Pancreas (tissue), 10 donors: Measurements from ENCODE around the gene GFPT1. TPM values are rescaled to one million over a fixed set of nuclear protein-coding genes. Genes with fewer than 3 reads are reported as not detected.

ENCODE experiments used
- ATAC-seq, 4 donors: fragments of 200-7000 bp; cut with Tn5 transposase; one replicate each; pipeline versions ENCODE4 v1.8.0 to v1.9.1; 2020; ENCODE audit warnings: mild to moderate bottlenecking in 4 of 4, moderate library complexity in 4 of 4
- DNase-seq, 6 donors: peaks; one replicate each; pipeline ENCODE4 v3.0.0-alpha.2; 2020
- FAIRE-seq: peaks from 2 replicates; lab custom pipeline; 2012; peaks lifted over from hg19 to GRCh38; lab: Jason Lieb, UNC
- H3K27ac ChIP-seq, 4 donors: fragments of 200-600 bp; sonication (generic); 1 replicate in 3 of 4; 2 replicates in 1 of 4; pipeline versions ENCODE4 v1.5.0 to v1.8.0; 2020
- H3K27me3 ChIP-seq, 4 donors: fragments of 200-600 bp; one replicate each; pipeline ENCODE4 v1.8.0; 2021
- H3K36me3 ChIP-seq, 3 donors: fragments of 200-600 bp; sonication (generic) in 1 of 3; one replicate each; pipeline versions ENCODE4 v1.5.0 to v1.8.0; 2020 to 2021
- H3K4me1 ChIP-seq, 3 donors: fragments of 200-600 bp; one replicate each; pipeline ENCODE4 v1.8.0; 2021
- H3K4me3 ChIP-seq, 4 donors: fragments of 200-600 bp; sonication (generic) in 2 of 4; one replicate each; pipeline versions ENCODE4 v1.5.0 to v1.8.0; 2020 to 2021
- H3K9me3 ChIP-seq, 4 donors: fragments of 200-600 bp; one replicate each; pipeline ENCODE4 v1.8.0; 2021
- CTCF ChIP-seq, 4 donors: fragments of 200-600 bp; sonication (generic) in 3 of 4; IDR thresholded peaks; one replicate each; pipeline versions ENCODE4 v1.5.0 to v1.8.0; 2021; ENCODE audit warnings: antibody characterized with exemption in 4 of 4
- WGBS, 2 donors: extraction: QIAGEN DNeasy Blood & Tissue Kit; methylation state at CpG; one replicate each; pipeline ENCODE4 v1.1.7; 2013; 5-methylcytosine and 5-hydroxymethylcytosine counted together
- intact Hi-C, 3 donors: fragments of 100-400 bp; cut with DNase I; formaldehyde crosslinking; loops; one replicate each; pipeline versions ENCODE4 v1.11.1 to v1.14.2; 2022
- polyA plus RNA-seq, 2 donors: library from polyadenylated mRNA; stranded (reverse); fragments of 200-250 nt; gene quantifications; one replicate each; pipeline ENCODE4 v1.2.3, GENCODE V29; 2013
- total RNA-seq, 6 donors: library from RNA; stranded (reverse); fragmentation: NEBNext Ultra II Directional in 4 of 6; extraction: Animal tissue kit (Norgen Biotek cat#: 25700) in 4 of 6; gene quantifications; one replicate each; pipeline versions ENCODE4 v1.2.1 to v1.2.4, GENCODE V29; 2021 to 2023
- donor health status: healthy with polysubstance abuse.
- donor health status: DM: no; HTN: no; CAD: no; lungs with moderate emphysema.
- donor health status: DM: no; HTN: no; CAD: no.
- donor health status: control.
- donor health status: control.
- donor health status: Bipolar disorder and iron deficiency.
- donor health status: DM: yes; HTN: yes; CAD: no.
- donor health status: DM: no; HTN: no; CAD: no.
- donor health status: DM: no; HTN: no; CAD: no.
- donor health status: DM: yes; HTN: yes; CAD: no.

The GFPT1 gene
- total and polyA plus RNA-seq, 8 donors: 7.8 to 78.0 (median 40.2) TPM

- TF ChIP-seq CTCF (IDR thresholded peaks at IDR 0.05): peak; percentile 14 to 53 (median 46)
- WGBS, 2 donors: 53 to 59% methylated on average over 8 of the region's 8 CpGs
- Histone ChIP-seq H3K9me3 (no peaks in the 10 kb centered on the region), H3K4me1 (peaks cover 6 to 21% (median 20%) of the 10 kb centered on the region in 3 donors), H3K36me3 (peaks cover 0 to 9% (median 5%) of the 10 kb centered on the region in 3 donors), H3K27me3 (no peaks in the 10 kb centered on the region), H3K27ac (peak overlapping the region in 2 of 4 donors; percentile 16 to 54), H3K4me3 (no peak overlapping the region)
- ATAC-seq (peak; percentile 68 to 94 (median 86)), FAIRE-seq (no peak), DNase-seq (no peak)
- intact Hi-C loops: no loop called here
Observed at GRCh38 chr2:69375494-69376353, 11.3 kb downstream of the GFPT1 start.

- Histone ChIP-seq H3K36me3 (peaks cover 7 to 38% (median 20%) of the 10 kb centered on the region in 3 donors), H3K27me3 (no peaks in the 10 kb centered on the region), H3K9me3 (no peaks in the 10 kb centered on the region), H3K4me1 (peaks cover 3 to 16% (median 16%) of the 10 kb centered on the region in 3 donors), H3K4me3 (no peak overlapping the region), H3K27ac (no peak overlapping the region)
- FAIRE-seq (no peak), DNase-seq (no peak), ATAC-seq (no peak)
- intact Hi-C loops: no loop called here
- no peak for TF ChIP-seq CTCF (IDR thresholded peaks at IDR 0.05)
Observed at GRCh38 chr2:69372767-69373166, 14.3 kb downstream of the GFPT1 start.

- intact Hi-C loops: no loop called here
- DNase-seq (no peak), FAIRE-seq (no peak), ATAC-seq (no peak)
- Histone ChIP-seq H3K9me3 (no peaks in the 10 kb centered on the region), H3K4me3 (no peak overlapping the region), H3K4me1 (peaks cover 0 to 3% (median 3%) of the 10 kb centered on the region in 3 donors), H3K36me3 (peaks cover 7 to 56% (median 26%) of the 10 kb centered on the region in 3 donors), H3K27me3 (no peaks in the 10 kb centered on the region), H3K27ac (no peak overlapping the region)
- 92 to 95% methylated on average over 1 of the region's 1 CpG for WGBS, 2 donors
- no peak for TF ChIP-seq CTCF (IDR thresholded peaks at IDR 0.05)
Observed at GRCh38 chr2:69369802-69370201, 17.2 kb downstream of the GFPT1 start.

GRCh38 chr2:69368588-69368987, 18.4 kb downstream of the GFPT1 start:
- no peak overlapping the region for H3K4me3 ChIP-seq
- DNase-seq (no peak), FAIRE-seq (no peak), ATAC-seq (no peak)
- no peak for TF ChIP-seq CTCF (IDR thresholded peaks at IDR 0.05)
- peaks cover 9 to 58% (median 26%) of the 10 kb centered on the region in 3 donors for H3K36me3 ChIP-seq
- no peaks in the 10 kb centered on the region for H3K9me3 ChIP-seq
- WGBS, 2 donors: 93 to 99% methylated on average over 7 of the region's 7 CpGs
- H3K27ac ChIP-seq: no peak overlapping the region
- H3K4me1 ChIP-seq: no peaks in the 10 kb centered on the region
- intact Hi-C loops: no loop called here
- no peaks in the 10 kb centered on the region for H3K27me3 ChIP-seq

GRCh38 chr2:69359371-69359770, 27.7 kb downstream of the GFPT1 start:
- H3K4me1 ChIP-seq: no peaks in the 10 kb centered on the region
- TF ChIP-seq CTCF (IDR thresholded peaks at IDR 0.05): no peak
- peaks cover 10 to 90% (median 24%) of the 10 kb centered on the region in 3 donors for H3K36me3 ChIP-seq
- DNase-seq (no peak), ATAC-seq (no peak), FAIRE-seq (no peak)
- intact Hi-C loops: no loop called here
- H3K27me3 ChIP-seq: no peaks in the 10 kb centered on the region
- H3K9me3 ChIP-seq: no peaks in the 10 kb centered on the region
- no peak overlapping the region for H3K4me3 ChIP-seq
- H3K27ac ChIP-seq: no peak overlapping the region
